22Rv1 (cell line): ENCODE measurements around the gene MTOR.

Source experiments
- ZFX ChIP-seq: fragments of 450-650 bp; IDR thresholded peaks from 2 replicates; pipeline ENCODE4 v1.6.1; 2017; ENCODE audit warnings: antibody characterized with exemption, borderline replicate concordance
- TF ChIP-seq, protein P1 (sequence below): fragments of 450-650 bp; IDR thresholded peaks from 2 replicates; pipeline ENCODE4 v1.5.1; 2017; ENCODE audit warnings: mild to moderate bottlenecking

DNA sequence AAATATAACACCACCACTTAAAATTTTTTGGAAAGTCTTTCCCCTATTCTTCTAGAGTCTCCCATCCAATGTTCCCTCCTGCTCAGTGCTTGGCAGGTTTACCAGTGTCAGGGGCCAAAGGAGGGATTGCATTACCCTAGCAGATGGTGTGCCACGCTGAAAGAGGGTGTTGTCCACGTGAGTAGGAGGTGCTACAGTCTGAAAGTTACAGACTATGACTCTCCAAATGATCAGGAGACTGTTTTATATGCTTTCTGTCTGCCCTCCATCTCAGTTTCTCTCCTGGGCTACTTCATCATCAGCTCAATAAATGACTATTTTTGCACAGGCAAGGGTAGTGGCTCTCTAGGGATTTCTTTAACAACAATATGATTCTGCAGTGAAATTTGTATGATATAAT, 104.5 kb downstream of the MTOR start:
- TF ChIP-seq, protein P1, sequence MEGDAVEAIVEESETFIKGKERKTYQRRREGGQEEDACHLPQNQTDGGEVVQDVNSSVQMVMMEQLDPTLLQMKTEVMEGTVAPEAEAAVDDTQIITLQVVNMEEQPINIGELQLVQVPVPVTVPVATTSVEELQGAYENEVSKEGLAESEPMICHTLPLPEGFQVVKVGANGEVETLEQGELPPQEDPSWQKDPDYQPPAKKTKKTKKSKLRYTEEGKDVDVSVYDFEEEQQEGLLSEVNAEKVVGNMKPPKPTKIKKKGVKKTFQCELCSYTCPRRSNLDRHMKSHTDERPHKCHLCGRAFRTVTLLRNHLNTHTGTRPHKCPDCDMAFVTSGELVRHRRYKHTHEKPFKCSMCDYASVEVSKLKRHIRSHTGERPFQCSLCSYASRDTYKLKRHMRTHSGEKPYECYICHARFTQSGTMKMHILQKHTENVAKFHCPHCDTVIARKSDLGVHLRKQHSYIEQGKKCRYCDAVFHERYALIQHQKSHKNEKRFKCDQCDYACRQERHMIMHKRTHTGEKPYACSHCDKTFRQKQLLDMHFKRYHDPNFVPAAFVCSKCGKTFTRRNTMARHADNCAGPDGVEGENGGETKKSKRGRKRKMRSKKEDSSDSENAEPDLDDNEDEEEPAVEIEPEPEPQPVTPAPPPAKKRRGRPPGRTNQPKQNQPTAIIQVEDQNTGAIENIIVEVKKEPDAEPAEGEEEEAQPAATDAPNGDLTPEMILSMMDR, result no peak
- no peak for TF ChIP-seq ZFX
